Activated T-cell treated with anti-CD3 and anti-CD28 coated beads, Interleukin-2, amount 50 U/mL, for 24 hours (primary cell): ENCODE measurements around the gene POU2F1.

ENCODE experiments used
- DNase-seq: peaks from one replicate; pipeline ENCODE4 v3.0.0-alpha.2; 2020
- H3K27ac Mint-ChIP-seq: 2 replicates; pipeline ENCODE4 v1.8.0; 2020; ENCODE audit warnings: mild to moderate bottlenecking, mixed read lengths
- H3K27me3 Mint-ChIP-seq: 2 replicates; pipeline ENCODE4 v1.8.0; 2020; ENCODE audit warnings: mixed read lengths
- H3K36me3 Mint-ChIP-seq: 2 replicates; pipeline ENCODE4 v1.8.0; 2020; ENCODE audit warnings: low read depth, mixed read lengths
- H3K4me1 Mint-ChIP-seq: 2 replicates; pipeline ENCODE4 v1.8.0; 2020; ENCODE audit warnings: low read depth, mixed read lengths
- H3K4me3 Mint-ChIP-seq: 2 replicates; pipeline ENCODE4 v1.8.0; 2020; ENCODE audit warnings: mild to moderate bottlenecking, moderate library complexity, mixed read lengths
- H3K9me3 Mint-ChIP-seq: 2 replicates; pipeline ENCODE4 v1.8.0; 2020; ENCODE audit warnings: mixed read lengths

The POU2F1 gene

DNA sequence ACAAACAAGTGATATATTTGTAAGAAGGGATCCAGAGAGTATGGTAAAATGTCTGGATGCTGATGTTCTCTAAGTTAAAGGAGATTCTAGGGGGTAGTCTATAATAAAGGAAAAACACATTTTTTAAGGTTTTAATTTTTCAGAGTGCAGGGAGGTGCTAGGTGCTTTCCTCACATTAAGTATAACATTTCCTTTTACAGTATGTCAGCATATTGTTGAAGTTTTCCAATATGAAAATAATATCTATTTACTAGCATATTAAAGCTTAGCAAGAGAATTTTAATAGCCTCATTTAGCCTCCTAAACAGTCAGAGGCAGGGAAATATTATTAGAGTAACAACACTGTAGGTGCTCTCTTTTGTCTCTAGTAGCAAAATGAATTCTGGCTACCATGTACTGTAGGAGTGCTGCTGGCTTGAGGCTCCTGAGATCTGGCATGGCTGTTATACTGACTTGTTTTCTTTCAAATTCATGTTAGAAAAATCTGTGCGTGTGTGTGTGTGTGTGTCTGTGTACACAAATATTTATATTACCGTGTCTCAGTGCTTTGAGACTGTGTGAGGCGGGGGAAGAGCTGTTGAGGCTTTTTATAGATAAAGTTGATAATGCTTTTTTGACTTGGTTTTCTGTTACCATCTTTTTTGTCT is 71.0 kb downstream of the POU2F1 start:
- DNase-seq, result no peak
- Mint-ChIP-seq H3K4me3 (no peak overlapping the region), H3K9me3 (no peaks in the 10 kb centered on the region), H3K27ac (no peak overlapping the region), H3K36me3 (no peaks in the 10 kb centered on the region), H3K27me3 (no peaks in the 10 kb centered on the region), H3K4me1 (peaks cover 24% of the 10 kb centered on the region)

DNA sequence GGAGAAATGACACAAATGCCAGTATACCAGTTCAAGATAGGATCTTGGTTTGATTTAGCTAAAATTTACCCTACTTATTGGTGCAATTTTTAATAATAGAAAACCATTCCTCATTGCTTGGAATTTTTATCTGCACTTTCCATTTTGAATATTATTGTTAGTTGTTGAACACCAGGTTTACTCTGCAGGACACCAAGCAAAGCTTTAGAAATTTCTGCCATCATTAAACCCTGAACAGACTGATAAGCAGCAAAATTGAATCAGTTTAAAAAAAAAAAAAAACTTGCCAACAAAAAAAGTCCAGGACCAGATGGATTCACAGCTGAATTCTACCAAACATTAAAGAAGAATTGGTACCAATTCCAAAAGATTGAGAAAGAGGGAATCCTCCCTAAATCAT is 71.5 kb downstream of the POU2F1 start:
- H3K27me3 Mint-ChIP-seq, result no peaks in the 10 kb centered on the region
- H3K4me3 Mint-ChIP-seq, result no peak overlapping the region
- H3K4me1 Mint-ChIP-seq, result peaks cover 20% of the 10 kb centered on the region

GRCh38 chr1:167293057-167293456 is 72.4 kb downstream of the POU2F1 start:
- Mint-ChIP-seq H3K27me3 (no peaks in the 10 kb centered on the region), H3K4me1 (peaks cover 19% of the 10 kb centered on the region), H3K27ac (no peak overlapping the region), H3K4me3 (no peak overlapping the region), H3K36me3 (no peaks in the 10 kb centered on the region), H3K9me3 (no peaks in the 10 kb centered on the region)
- DNase-seq, result no peak

More for the DNA sequence above, 71.5 kb downstream of the POU2F1 start:
- no peak for DNase-seq
- H3K27ac Mint-ChIP-seq, result no peak overlapping the region
- H3K9me3 Mint-ChIP-seq, result no peaks in the 10 kb centered on the region
- no peaks in the 10 kb centered on the region for H3K36me3 Mint-ChIP-seq

- H3K27ac Mint-ChIP-seq, result no peak overlapping the region
- H3K9me3 Mint-ChIP-seq, result no peaks in the 10 kb centered on the region
- H3K4me3 Mint-ChIP-seq, result no peak overlapping the region
- no peaks in the 10 kb centered on the region for H3K27me3 Mint-ChIP-seq
- no peaks in the 10 kb centered on the region for H3K36me3 Mint-ChIP-seq
- H3K4me1 Mint-ChIP-seq, result peaks cover 19% of the 10 kb centered on the region
- DNase-seq, result no peak
Observed at GRCh38 chr1:167294528-167294927, 73.8 kb downstream of the POU2F1 start.

DNA sequence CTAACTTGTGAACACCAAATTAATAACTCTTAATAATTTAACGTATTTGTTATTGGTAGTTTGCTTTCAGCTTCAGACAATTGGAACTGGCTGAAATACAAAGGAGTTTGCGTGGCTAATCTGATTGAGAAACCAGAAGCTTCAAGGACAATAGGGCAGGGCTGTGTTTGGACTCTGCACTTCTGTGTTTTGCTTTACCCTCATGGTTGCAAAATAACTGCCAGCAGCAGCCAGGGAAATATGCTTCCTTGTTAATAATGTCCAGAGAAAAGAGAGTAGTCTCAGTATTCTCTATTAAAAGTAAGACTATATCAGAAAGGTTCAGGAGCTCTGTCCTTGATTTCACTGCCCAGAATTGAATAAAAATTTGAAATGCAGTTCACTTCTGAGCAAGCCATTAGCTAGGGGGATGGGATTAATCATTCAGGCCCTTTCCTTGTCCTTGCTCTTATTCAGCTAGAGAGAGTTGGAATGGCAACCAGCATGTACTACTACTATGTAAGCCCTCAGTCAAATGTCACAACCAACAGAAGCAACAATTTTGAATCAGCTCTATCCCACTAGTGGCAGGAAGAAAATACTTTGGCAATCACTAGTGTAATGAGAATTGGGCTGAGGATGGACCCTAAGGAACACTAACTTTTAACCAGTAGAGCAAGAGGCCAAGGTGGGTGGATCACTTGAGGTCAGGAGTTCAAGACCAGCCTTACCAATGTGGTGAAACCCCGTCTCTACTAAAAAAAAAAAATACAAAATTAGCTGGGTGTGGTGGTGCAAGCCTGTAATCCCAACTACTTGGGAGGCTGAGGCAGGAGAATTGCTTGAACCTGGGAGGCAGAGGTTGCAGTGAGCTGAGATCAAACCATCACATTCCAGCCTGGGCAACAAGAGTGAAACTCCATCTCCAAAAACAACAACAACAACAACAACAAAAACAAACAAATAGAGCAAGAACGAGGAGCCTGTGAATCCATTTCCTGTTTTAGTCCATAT is 76.8 kb downstream of the POU2F1 start:
- Mint-ChIP-seq H3K4me1 (peaks cover 22% of the 10 kb centered on the region), H3K36me3 (no peaks in the 10 kb centered on the region), H3K4me3 (no peak overlapping the region), H3K27ac (no peak overlapping the region), H3K27me3 (no peaks in the 10 kb centered on the region), H3K9me3 (no peaks in the 10 kb centered on the region)
- DNase-seq, result no peak

- no peaks in the 10 kb centered on the region for H3K27me3 Mint-ChIP-seq
- no peak for DNase-seq
- no peaks in the 10 kb centered on the region for H3K9me3 Mint-ChIP-seq
- H3K36me3 Mint-ChIP-seq, result no peaks in the 10 kb centered on the region
- H3K27ac Mint-ChIP-seq, result no peak overlapping the region
- no peak overlapping the region for H3K4me3 Mint-ChIP-seq
- peaks cover 25% of the 10 kb centered on the region for H3K4me1 Mint-ChIP-seq
Observed at GRCh38 chr1:167298325-167298724, 77.6 kb downstream of the POU2F1 start.

DNA sequence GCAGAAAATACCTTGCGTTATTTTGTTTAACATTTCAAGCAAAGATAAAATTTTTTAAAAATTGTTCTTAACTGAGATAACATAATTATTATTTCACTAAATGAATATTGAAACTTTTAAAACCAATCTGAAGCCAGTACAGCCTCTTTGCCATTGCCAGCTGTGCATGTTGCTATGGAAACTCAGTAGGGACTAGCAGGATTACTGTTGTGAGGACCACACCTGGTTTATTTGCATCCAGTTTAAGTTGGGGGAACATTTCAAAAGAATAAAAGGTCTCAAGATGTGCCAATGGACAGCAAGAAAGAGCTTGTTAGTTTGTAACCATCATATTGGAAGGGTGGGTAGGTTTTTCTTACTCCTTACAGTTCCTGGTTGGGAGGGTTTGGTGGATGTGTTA is 80.7 kb downstream of the POU2F1 start:
- Mint-ChIP-seq H3K4me1 (peaks cover 13% of the 10 kb centered on the region), H3K4me3 (no peak overlapping the region), H3K27me3 (no peaks in the 10 kb centered on the region), H3K9me3 (no peaks in the 10 kb centered on the region), H3K27ac (no peak overlapping the region), H3K36me3 (no peaks in the 10 kb centered on the region)
- no peak for DNase-seq

- Mint-ChIP-seq H3K27ac (no peak overlapping the region), H3K36me3 (no peaks in the 10 kb centered on the region), H3K27me3 (no peaks in the 10 kb centered on the region), H3K4me1 (peaks cover 18% of the 10 kb centered on the region), H3K9me3 (no peaks in the 10 kb centered on the region), H3K4me3 (no peak overlapping the region)
- DNase-seq, result no peak
Observed at GRCh38 chr1:167304165-167304564, 83.5 kb downstream of the POU2F1 start.

DNA sequence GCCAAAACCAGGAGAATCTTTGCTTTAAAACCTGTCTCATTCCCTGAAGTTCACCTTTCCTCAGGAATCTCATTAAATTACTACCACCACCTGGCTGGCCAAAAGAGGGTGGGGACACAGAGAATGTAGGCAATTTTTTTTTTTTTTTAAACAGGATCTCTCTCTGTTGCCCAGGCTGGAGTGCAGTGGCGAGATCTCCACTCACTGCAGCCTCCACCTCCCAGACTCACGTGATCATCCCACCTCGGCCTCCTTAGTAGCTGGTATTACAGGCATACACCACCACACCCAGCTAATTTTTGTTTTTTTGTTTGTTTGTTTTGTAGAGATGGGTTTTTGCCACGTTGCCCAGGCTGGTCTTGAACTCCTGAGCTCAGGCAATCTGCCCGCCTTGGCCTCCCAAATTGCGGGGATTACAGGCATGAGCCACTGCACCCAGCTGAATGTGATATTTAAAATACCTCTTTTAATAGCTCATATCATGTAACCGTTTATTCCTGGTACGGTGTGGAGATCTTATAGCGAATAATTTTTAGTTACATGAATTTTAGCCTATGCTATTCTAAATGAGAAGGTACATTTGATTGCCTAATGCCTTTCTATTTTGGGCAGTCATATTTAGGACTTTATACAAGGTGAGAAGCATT is 84.5 kb downstream of the POU2F1 start:
- Mint-ChIP-seq H3K27ac (no peak overlapping the region), H3K4me3 (no peak overlapping the region), H3K9me3 (no peaks in the 10 kb centered on the region), H3K4me1 (peaks cover 12% of the 10 kb centered on the region), H3K27me3 (no peaks in the 10 kb centered on the region), H3K36me3 (no peaks in the 10 kb centered on the region)
- DNase-seq, result no peak

DNA sequence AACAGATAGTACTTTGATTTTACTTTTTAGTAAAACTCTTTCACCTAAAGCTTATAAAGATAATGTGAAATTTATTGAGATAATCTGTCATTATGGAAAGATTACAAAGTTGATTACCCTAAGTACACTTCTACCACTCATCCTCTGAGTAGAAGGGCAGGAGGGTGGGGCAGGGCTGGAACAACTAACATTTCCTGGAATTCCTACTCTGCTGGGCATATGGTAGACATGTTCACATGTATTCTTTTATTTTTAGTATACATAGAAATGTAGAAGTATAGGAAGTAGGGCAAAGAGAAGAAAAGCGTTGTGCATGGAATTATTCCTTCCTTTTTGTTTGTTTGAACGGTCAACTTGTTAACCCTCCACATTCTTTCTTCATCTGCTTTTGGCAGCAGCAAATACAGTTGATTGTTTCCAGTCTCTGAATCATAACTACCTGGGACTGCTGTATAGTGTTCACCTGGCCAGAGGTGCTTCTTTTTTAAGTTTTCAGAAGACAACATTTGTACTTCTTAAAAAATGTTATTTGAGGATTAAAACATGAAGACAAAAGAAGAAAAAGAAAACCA is 85.1 kb downstream of the POU2F1 start:
- Mint-ChIP-seq H3K9me3 (no peaks in the 10 kb centered on the region), H3K4me1 (peaks cover 14% of the 10 kb centered on the region), H3K36me3 (no peaks in the 10 kb centered on the region), H3K27me3 (no peaks in the 10 kb centered on the region), H3K4me3 (no peak overlapping the region), H3K27ac (no peak overlapping the region)
- no peak for DNase-seq

DNA sequence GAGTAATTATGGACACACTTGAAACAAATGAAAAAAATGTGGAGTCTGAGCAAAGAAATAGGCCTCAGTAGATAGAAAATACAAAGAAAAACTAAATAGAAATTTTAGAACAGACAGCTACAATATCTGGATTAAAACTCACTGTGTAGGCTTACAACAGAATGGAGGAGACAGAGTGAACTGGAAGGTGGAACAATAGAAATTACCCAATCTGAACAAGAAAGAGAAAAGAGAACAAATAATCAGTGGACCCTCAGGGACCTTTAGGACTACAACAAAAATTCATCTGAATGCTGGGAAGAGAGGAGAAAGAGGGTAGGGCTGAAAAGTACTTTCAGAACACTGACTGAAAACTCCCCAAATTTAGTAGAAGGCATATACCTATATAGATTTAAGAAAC is 90.0 kb downstream of the POU2F1 start:
- H3K36me3 Mint-ChIP-seq, result peaks cover 24% of the 10 kb centered on the region
- peaks cover 21% of the 10 kb centered on the region for H3K4me1 Mint-ChIP-seq
- H3K27me3 Mint-ChIP-seq, result no peaks in the 10 kb centered on the region
- peaks cover 13% of the 10 kb centered on the region for H3K9me3 Mint-ChIP-seq
- DNase-seq, result no peak
- H3K4me3 Mint-ChIP-seq, result no peak overlapping the region
- H3K27ac Mint-ChIP-seq, result no peak overlapping the region

- no peak overlapping the region for H3K27ac Mint-ChIP-seq
Observed at GRCh38 chr1:167312871-167313270, 92.2 kb downstream of the POU2F1 start.

DNA sequence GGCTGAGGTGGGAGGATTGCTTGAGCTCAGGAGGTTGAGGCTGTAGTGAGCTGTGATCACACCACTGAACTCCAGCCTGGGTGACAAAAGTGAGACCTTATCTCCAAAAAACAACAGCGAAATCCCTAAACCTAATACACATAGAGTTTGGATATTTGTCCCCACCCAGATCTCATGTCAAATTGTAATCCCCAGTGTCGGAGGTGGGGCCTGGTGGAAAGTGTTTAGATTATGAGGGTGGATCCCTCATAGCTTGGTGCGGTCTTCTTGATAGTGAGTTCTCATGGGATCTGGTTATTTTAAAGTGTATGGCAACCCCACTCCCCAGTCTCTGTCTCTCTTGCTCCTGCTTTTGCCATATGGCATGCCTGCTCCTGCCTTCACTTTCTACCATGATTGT is 94.0 kb downstream of the POU2F1 start:
- Mint-ChIP-seq H3K9me3 (peaks cover 49% of the 10 kb centered on the region), H3K27ac (no peak overlapping the region), H3K4me3 (no peak overlapping the region), H3K4me1 (peaks cover 13% of the 10 kb centered on the region), H3K36me3 (peaks cover 62% of the 10 kb centered on the region), H3K27me3 (no peaks in the 10 kb centered on the region)
- DNase-seq, result no peak

More at GRCh38 chr1:167312871-167313270, 92.2 kb downstream of the POU2F1 start:
- Mint-ChIP-seq H3K4me3 (no peak overlapping the region), H3K27me3 (no peaks in the 10 kb centered on the region), H3K36me3 (peaks cover 44% of the 10 kb centered on the region), H3K4me1 (peaks cover 15% of the 10 kb centered on the region), H3K9me3 (peaks cover 32% of the 10 kb centered on the region)
- no peak for DNase-seq

- Mint-ChIP-seq H3K36me3 (peaks cover 86% of the 10 kb centered on the region), H3K9me3 (peaks cover 72% of the 10 kb centered on the region), H3K4me3 (no peak overlapping the region), H3K4me1 (peaks cover 7% of the 10 kb centered on the region), H3K27me3 (no peaks in the 10 kb centered on the region), H3K27ac (no peak overlapping the region)
- DNase-seq, result no peak
Observed at GRCh38 chr1:167317463-167317862, 96.8 kb downstream of the POU2F1 start.
